GM19099 (cell line): ENCODE results near the gene HOXB7.

ENCODE experiments used
- POLR2A ChIP-seq: IDR thresholded peaks from 3 replicates; pipeline ENCODE4 v1.6.1; 2011; ENCODE audit warnings: low read depth; ENCODE audit not compliant: insufficient read length; ENCODE audit errors: extremely low read depth

Gene HOXB7

DNA sequence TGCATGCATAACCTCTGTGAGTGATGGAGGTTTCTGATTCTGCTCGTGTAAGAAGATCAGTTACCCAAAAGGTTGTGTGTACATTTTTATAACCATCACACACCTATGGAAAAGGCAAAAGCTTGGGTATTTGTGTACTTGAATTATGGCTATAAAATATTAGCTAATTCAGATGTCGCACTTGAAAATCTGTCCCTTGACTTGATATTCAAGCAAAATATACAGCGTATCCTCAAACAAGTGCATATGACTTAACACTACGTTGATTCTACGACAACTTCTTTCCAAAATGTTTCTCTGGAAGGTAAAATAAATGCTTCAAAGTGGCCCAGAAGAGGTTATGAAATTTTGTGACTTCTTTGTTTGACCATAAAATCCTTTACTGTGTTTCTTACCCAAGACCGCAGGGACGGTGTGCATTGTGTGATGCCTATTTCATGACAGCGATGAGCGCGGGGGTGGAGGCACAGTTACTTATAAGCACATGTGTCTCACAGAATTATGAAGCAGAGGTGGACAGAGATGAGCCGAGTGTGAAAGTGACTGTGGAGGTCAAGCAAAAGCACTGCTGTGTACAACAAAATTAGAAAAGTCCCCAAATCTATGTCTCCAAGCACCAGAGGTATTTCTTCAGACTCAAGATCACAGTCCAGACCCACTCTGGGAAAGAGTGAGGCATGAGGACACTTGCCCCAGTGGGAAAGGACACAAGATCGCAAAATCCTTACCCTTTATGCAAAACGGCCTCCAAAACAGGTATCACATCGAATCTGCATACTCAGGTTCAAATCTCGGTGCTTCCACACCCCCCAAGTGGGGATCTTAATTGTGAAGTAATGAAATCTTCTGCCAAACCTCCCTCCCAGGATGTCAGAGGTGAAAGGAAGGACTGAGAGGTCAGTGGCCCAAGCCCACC, 19.4 kb upstream of the HOXB7 start:
- TF ChIP-seq POLR2A = no peak

DNA sequence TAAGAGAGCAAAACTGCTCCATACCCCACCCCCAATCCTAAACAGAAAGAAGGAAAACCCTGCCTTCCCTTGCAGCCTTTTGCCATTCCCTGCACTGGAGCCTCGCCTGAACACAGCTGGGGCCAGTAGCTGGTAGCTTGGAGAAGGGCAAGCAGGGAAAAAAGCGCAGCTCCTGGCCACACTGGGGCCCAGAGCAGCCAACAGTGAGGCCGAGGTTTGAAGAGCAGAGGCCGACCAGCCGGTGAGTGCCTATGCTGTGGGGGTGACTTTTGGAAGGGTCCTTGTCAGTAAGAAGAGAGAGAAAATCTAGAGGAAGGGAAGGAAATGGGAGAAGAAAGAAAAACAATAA, 18.6 kb upstream of the HOXB7 start:
- no peak for TF ChIP-seq POLR2A

DNA sequence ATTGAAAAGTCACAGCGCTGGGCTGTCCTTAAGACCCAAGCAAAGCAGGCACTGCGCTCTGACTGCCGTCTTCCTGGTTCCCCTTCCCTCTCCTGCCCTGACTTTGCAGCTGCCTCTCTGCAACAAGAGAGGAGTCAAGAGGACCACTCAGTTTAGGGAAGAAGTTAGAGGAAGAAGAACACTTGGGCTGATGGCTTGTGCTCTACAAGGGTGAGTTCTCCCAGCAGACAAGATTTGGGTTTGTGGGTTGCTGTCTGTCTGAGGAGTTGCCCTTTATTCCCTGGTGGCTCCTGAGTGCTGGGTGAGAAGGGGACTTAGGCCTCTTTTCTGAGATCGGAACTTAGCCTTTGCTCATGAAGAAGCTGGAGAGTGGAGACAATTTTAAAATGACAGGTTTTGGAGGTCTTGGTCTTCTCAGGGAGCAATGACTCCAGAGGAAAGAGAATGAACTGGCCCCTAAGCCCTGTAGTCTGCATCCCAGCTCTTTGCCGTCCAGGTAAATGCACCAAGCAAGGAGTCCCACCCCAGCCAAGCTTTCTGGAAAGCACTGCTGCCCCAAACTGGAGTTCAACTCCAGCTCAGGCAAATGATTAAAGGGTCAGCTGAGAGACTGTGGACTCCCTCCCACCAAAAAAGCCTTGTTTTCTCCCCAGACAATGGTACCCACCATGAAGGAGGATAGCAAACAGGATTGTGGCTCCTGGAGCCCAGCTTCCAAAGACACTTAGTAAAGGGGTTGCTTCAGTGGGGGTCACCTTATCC, 18.0 kb upstream of the HOXB7 start:
- TF ChIP-seq POLR2A = no peak

DNA sequence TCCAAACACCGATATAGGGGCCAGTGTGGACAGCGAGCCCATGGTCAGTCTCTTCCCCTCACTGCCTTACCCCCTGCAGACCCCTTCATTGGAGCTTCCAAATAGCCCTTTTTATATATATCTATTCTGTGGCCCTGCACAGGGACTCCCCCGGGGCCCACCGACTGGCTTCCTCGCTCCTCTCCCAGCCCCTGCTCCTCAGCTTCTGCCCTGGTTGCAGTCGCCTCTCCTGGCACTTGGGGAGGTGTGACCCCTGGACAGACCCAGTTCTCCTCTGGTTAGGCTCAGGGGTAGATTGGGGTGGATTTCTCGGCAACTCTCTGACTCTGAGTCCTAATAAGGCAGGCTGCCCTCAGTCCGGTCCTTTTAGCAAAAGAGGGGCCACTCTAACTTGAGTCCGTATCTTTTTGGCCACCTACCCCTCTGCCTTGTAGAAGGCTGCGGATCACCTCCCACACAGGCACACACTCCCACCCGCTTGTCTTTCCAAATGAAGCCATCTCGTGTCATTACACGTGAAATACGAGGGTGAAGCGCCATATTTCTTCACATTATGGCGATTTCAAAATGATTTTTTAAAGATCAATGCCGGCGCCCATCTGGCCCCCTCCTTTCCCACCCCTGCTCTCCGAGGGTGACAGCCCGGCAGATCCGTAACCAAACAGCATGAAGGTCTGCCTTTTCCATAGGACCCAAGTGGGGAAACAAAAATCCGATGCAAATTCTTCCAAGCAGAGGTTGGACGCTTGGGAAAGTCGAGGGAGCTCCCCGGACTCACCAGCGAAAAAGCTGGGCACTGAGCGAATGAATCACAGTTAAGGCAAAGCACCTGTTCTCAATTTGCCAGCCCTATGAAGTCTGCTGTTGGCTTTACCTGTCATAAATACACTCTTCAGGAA, 17.1 kb upstream of the HOXB7 start:
- TF ChIP-seq POLR2A = no peak

DNA sequence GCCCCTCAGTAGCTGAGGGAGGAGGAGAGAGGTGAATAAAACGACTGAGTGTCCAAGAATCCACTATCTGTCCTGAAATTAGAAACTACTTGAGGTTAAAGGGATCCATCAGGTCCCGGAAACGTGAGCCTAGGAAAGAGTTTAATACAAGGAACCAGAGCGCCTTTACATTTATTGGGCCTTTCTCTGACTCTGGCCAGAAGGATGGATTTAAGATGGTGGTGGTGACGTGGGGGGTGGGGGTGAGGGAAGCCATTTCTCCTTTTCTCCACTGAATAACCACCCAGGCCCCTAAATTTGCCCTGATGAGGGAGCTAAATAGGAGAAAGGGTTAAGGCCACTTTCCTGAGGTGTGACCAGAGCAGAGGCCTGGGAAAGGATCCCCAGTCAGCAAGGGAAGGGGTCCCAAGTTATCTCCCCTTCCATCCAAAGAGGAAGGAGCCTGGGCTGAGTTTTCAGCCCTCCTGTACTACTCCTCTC, 16.3 kb upstream of the HOXB7 start:
- no peak for TF ChIP-seq POLR2A

DNA sequence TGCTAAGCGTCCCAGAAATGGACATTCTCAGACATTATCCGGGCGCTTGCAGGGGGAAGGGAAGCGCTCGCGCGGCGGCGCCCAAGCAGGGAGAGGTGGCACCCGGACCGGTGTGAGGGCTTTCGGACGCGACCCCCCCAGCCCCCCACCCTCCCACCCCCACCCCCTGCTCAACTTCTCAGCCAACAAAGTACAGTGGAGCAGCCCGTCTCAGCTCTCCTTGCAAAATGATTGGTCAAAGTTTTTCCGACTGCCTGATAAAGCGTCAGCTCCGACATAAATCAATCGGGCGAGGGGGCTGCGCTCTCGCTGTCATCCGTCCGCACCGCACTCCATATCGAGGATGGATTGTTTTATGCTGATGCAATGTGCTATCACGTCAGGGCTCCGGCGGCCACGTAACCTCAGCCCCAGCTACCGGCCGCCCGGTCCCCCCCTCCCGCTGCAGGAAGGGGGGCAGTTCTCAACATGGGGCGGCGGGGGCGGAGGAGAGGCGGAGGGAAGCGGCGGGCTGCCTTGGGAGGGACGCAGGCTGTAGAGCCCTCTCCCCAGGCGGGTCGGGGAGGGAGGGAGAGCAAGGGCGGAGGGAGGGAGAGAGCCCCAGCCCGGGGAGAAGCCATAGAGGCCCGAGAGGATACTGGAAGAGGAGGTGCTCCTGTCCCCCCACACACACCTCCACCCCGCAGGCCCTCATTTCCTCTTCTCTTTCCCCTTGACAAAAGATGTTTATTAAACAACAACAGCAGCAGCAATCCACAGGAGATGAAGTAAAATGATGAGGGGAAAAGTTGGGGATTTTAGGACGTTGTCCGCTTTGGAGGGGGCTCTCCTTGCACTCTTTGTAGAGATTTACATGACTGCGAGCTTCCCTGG, 15.7 kb upstream of the HOXB7 start, which contains the start of gene HOXB9:
Gene HOXB9, minus strand, starts transcription at position 114 of the 873 bp plus-strand sequence. Its CDS starts 89 bp downstream, at position 25.
- no peak for TF ChIP-seq POLR2A

DNA sequence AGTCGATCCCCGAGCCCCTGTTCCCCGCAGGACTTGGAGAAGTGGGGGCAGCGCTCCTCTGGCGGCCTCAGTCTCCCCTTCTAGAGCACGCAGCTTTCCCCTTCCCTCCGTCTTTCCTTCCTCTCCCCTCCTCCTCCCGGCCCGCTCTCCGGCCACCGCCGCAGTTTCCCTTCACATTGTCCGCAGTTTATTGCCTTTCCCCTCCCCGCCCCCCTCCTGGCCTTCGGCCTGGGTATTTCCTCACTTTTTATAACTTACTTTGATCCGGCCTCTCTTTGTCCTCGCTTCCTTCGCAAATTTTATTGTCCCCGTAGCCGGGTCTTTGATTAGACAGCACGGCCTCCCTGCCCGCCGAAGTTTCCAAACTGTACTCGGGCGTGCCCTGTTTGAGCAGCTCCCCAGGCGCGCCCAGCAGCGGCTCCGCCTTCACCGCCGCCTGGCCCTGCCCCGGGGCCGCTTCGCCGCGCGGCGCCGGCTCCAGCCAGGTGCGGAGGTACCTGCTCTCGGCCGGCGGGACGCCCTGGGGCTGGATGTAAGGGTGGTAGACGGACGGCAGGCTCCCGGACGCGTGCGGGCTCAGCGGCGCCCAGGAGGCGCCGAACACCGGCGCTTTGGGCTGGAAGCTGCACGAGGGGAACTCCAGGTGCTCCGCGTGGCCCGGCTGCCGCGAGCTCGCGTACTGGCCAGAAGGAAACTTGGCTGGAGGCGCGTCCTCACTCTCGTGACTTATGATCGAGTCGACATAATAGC, 14.9 kb upstream of the HOXB7 start:
- TF ChIP-seq POLR2A = no peak

DNA sequence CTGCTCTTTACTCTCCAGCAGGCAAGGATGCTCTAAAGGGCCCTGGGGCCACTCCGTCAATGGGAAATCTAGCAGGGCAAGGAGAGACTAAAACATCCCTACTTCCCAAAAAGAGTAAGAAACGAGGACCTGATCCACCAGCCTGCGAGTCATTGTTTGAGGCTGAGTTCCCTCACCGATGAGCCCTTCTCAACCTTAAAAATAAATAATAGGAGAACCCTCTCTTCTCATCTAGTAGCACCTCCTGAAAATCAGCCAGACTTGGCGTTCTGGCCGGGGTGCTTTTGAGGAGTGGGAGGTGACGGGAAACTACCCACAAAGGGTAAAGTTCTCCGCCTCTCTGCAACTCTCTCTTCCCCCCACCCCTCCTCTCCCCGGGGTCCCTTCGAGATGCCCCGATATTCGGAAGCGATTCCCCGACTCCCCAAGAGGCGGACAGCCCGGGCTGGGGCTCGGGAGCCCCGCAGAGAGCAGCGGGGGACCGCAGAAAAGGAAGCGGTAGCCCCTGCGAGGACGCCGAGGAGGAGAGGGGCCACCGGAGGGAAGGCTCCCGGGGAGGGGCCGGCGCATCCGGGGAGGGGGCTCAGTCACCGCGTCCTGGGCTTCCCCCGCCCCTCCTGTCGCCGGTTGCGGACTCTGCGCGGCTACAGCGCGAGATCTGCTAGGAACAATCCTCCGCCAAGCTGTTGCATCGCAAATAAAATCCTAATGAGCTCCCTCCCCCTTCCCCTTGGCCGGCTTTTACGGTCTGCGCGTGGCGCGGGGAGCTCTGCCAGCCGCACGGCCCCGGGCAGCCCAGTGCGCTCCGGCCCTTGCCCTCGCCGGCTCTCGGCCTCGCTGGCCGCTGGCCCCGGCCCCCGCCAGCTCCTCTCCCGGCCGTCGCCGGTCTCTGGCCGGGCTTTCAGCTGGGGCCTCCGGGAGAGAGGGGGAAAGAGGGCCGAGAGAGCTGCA, 14.0 kb upstream of the HOXB7 start:
- TF ChIP-seq POLR2A = no peak

DNA sequence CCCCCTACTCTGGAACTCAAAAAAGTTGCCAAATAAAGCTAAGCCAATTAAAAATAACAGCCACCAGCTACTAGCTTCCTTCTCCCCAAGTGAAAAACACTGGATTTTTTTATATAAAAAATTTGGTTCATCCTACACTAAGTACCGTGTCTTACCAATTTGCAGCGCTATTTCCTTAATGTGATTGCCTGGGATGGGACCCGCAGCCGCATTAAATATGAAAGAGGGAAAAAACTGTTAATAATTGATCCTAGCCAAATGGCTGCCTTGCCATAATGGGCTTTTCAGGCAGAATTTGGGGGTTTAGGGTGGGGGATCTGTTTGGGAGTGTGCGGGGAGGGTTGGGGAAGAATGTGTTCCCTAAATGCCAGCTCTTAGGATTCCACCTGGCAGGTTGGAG, 13.3 kb upstream of the HOXB7 start:
- TF ChIP-seq POLR2A = no peak

DNA sequence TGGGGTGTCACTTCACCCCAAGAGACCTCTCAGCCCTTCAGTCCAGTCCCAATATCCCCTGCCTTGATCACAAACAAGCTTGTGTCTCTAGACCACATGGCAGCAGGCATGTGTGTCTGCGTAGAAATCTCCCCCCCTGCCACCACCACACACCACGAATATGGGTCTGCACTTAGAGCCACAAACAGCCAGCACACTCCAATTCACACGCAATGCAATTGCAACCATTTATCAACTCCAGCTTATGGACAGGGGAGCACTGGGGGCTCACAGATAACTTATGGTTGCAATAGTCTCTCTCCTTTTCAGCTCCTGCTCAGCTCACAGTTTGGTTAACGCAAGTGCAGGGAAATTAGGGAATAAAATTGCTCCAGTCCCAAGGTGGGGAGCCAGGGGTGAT, 12.8 kb upstream of the HOXB7 start:
- no peak for TF ChIP-seq POLR2A

DNA sequence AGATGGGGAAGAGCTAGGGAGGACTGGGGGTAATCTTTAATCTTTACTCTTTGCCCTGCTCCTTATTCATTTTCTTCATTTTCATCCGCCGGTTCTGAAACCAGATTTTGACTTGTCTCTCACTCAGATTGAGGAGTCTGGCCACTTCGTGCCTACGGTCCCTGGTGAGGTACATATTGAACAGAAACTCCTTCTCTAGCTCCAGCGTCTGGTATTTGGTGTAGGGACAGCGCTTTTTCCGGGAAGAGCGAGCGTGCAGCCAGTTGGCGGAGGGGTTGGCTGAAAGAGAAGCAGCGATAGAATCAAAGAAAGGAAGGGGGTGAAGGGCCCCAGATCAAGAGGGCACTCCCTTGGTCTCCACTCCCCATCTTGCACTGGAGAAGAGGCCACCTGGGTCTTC, 12.0 kb upstream of the HOXB7 start:
- no peak for TF ChIP-seq POLR2A
